Tibial nerve (tissue), 4 donors: ENCODE measurements around the gene SLC2A5.

Experiments used
- EP300 ChIP-seq, 2 donors: sonication (generic); formaldehyde crosslinking; IDR thresholded peaks; one replicate each; pipeline ENCODE4 v1.6.1; 2017; ENCODE audit warnings: antibody characterized with exemption in 2 of 2, mild to moderate bottlenecking in 1 of 2
- POLR2A ChIP-seq, 2 donors: fragments of 450-650 bp; IDR thresholded peaks; one replicate each; pipeline ENCODE4 v1.6.1; 2017; ENCODE audit warnings: antibody characterized with exemption in 2 of 2, mild to moderate bottlenecking in 2 of 2, moderate library complexity in 2 of 2
- TF ChIP-seq, protein P1 (sequence below), 5 experiments: fragments of 200-600 bp in 3 of 5; fragments of 450-650 bp in 2 of 5; sonication (generic) in 3 of 5; IDR thresholded peaks; one replicate each; pipeline ENCODE4 v1.5.1; 2016 to 2019; ENCODE audit warnings: antibody characterized with exemption in 5 of 5, mild to moderate bottlenecking in 3 of 5, moderate library complexity in 2 of 5

DNA sequence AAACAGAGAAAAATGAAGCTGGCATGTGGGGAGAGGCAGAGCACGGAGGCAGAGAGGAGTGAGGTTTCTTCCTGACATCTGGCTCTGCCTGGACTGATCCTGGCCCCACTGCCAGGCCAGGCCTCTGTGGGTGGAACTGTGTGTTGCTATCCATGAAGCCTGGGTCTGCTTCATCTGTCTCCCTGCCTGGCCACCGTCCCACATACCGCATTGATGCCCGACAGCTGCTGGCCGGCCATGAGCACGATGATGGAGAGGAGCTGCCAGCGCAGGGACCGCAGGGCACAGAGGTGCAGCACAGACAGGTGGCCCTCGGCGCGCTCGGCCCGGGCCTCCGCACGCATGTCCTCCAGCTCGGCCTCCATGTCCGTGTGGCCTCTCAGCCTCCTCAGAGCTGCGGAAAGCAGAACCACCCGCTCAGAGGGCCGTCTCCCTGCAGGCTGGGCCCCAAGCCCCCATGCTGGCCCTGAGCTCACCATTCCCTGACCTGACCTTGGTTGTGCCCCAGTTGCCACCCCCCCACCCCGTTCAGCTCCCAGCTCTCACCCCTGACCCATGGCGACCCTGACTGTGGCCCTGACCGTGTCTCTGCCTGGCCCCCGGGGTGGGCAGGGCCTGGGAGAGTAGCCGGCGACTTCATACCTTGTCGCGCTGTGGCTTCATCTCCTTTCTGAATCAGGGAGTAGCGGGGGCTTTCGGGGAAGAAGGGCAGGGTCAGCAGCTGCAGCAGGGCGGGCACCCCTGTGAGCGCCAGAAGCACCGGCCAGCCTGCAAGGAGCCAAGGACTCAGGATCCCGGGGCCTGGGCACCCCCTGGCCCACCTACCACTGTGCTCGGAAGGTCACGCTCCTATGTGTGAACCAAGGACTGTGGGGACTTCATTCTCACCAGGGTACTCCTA is 54.7 kb downstream of the SLC2A5 start:
- TF ChIP-seq POLR2A (IDR thresholded peaks at IDR 0.05): no peak
- no peak for TF ChIP-seq EP300 (IDR thresholded peaks at IDR 0.05)
- TF ChIP-seq, protein P1, sequence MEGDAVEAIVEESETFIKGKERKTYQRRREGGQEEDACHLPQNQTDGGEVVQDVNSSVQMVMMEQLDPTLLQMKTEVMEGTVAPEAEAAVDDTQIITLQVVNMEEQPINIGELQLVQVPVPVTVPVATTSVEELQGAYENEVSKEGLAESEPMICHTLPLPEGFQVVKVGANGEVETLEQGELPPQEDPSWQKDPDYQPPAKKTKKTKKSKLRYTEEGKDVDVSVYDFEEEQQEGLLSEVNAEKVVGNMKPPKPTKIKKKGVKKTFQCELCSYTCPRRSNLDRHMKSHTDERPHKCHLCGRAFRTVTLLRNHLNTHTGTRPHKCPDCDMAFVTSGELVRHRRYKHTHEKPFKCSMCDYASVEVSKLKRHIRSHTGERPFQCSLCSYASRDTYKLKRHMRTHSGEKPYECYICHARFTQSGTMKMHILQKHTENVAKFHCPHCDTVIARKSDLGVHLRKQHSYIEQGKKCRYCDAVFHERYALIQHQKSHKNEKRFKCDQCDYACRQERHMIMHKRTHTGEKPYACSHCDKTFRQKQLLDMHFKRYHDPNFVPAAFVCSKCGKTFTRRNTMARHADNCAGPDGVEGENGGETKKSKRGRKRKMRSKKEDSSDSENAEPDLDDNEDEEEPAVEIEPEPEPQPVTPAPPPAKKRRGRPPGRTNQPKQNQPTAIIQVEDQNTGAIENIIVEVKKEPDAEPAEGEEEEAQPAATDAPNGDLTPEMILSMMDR (IDR thresholded peaks at IDR 0.05): no peak
